ENCODE results near the gene EYS. TPM values are rescaled to one million over a fixed set of nuclear protein-coding genes. Genes with fewer than 3 reads are reported as not detected.
"Not testable (repeated sequence)": the region's sequence is repeated elsewhere in the genome, so short reads cannot be mapped to it uniquely, and the experiment has no call there.

Gene EYS
- total RNA-seq, 1 experiment from 2014 or later: not detected

DNA sequence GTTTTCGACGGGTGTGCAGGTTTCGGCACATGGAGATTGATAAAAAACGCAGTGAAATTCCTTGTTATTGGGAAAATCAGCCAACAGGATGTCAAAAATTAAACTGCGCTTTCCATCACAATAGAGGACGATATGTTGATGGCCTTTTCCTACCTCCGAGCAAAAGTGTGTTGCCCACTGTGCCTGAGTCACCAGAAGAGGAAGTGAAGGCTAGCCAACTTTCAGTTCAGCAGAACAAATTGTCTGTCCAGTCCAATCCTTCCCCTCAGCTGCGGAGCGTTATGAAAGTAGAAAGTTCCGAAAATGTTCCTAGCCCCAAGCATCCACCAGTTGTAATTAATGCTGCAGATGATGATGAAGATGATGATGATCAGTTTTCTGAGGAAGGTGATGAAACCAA, 404.4 kb downstream of the EYS start:
- not testable (repeated sequence) for H3K9me3 ChIP-seq (replicated peaks); H3K36me3 ChIP-seq; H3K27ac ChIP-seq; DNase-seq (ENCODE audit: low read depth in 1 of 2, low spot score in 2 of 2); H3K27me3 ChIP-seq (replicated peaks); H3K4me1 ChIP-seq (replicated peaks); H3K4me3 ChIP-seq

DNA sequence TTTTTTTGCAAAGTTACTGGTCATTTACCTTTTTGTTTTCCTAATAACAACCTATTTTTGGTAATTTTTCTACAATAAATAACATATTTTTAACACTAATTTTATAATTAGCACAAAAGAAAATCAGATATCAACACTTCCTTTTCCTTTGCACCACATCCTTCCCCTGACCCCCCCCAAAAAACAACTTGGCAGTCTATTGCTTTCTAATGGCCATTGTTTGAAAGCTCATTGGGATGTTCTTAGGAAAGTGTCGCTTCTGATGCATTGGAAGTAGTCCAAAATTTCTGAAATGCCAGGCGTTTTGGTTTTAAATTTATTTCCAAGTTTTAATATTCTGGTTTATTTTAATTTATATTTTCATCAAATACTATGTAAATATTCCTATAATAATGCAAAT, 407.8 kb downstream of the EYS start:
- no peak for DNase-seq (ENCODE audit: low read depth in 1 of 2, low spot score in 2 of 2)
- Histone ChIP-seq H3K27me3 (replicated peaks) (no peaks in the 10 kb centered on the region), H3K27ac (no peak overlapping the region), H3K4me3 (no peak overlapping the region), H3K9me3 (replicated peaks) (no peaks in the 10 kb centered on the region), H3K4me1 (replicated peaks) (no peaks in the 10 kb centered on the region), H3K36me3 (no peaks in the 10 kb centered on the region)

DNA sequence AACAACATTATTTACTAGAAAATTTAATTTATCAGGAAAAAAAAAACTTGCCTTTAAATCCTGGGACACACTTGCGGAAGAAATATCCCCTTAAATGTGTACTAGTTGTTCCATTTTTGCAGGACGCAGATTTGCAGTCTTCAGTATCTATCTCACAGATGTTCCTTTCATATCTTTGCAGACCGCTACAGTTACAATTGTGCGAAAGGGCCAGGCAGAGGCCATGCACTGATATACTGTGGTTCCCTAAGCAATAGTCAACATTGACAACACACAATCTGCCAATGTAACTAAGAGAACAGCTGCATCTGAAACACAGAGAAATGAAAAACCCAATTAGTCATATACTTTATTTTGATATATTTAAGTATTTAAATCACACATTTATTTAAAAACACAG, 411.2 kb downstream of the EYS start:
- DNase-seq (ENCODE audit: low read depth in 1 of 2, low spot score in 2 of 2): no peak
- no peaks in the 10 kb centered on the region for H3K36me3 ChIP-seq
- H3K4me3 ChIP-seq: no peak overlapping the region
- H3K27me3 ChIP-seq (replicated peaks): no peaks in the 10 kb centered on the region
- H3K9me3 ChIP-seq (replicated peaks): 0 out of 2 replicates have a peak, but pooled peaks cover 3% of the 10 kb centered on the region
- no peaks in the 10 kb centered on the region for H3K4me1 ChIP-seq (replicated peaks)
- H3K27ac ChIP-seq: no peak overlapping the region

DNA sequence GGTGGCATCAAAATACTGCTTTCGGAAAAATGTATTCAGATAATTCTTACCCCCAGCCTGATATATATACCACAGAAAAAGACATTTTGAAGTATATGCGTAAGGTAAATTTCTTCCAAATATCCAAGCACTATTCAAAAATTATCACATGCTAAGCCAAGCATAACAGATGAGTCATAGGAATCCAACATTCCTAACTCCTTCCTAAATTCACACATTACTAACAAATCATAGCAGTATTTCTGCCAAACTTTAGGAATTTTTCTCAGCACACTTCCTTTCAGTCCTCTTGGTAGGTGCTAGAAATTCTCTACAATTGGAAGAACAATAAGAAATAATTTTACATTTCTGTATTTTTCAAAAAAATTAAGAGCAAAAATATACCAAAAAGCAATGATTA, 417.5 kb downstream of the EYS start:
- Histone ChIP-seq H3K36me3 (no peaks in the 10 kb centered on the region), H3K9me3 (replicated peaks) (0 out of 2 replicates have a peak, but pooled peaks cover 3% of the 10 kb centered on the region), H3K27me3 (replicated peaks) (no peaks in the 10 kb centered on the region), H3K27ac (no peak overlapping the region), H3K4me1 (replicated peaks) (no peaks in the 10 kb centered on the region), H3K4me3 (no peak overlapping the region)
- no peak for DNase-seq (ENCODE audit: low read depth in 1 of 2, low spot score in 2 of 2)

DNA sequence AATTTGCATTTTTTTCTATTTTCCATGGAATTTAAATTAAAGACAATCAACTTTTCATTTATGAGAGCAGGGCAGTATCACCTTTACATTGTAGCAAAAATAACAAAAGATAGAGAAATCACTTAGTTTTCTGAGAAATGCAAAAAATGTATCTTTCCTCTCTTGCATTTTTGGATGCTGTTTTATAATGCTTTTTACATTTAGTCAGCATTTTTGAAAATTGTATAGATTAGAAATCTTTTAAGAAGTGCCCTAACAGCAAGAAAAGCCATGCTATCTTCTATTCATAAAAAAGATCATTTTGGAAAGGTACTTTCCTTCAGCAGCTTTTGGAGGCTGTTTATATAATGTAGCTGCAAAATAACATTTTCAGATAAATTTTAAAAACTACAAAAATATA, 421.8 kb downstream of the EYS start:
- Histone ChIP-seq H3K27ac (no peak overlapping the region), H3K4me3 (no peak overlapping the region), H3K27me3 (replicated peaks) (no peaks in the 10 kb centered on the region), H3K9me3 (replicated peaks) (no peaks in the 10 kb centered on the region), H3K36me3 (no peaks in the 10 kb centered on the region), H3K4me1 (replicated peaks) (no peaks in the 10 kb centered on the region)
- DNase-seq (ENCODE audit: low read depth in 1 of 2, low spot score in 2 of 2): no peak

DNA sequence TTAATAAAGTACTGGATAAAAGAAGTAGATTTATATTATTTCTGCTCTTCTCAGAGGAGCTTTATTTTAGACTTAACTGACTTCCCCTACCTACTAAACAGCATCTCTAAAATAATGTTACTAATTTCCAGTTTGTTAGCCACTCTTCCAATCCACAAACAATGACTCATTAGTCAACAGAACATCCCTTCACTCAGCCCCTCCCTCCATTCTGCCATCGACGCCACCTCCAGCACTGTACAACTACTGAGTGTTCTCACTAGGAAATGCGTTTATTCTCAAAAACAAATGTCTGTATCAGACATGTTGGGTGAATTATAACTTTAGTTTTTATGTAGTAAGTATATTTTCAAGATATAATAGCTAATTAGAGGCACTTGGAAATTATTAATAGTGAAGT, 427.0 kb downstream of the EYS start:
- Histone ChIP-seq H3K9me3 (replicated peaks) (peaks cover 7% of the 10 kb centered on the region; the same call in 1 of the 2 replicates), H3K4me3 (no peak overlapping the region), H3K27me3 (replicated peaks) (no peaks in the 10 kb centered on the region), H3K27ac (no peak overlapping the region), H3K4me1 (replicated peaks) (no peaks in the 10 kb centered on the region), H3K36me3 (no peaks in the 10 kb centered on the region)
- no peak for DNase-seq (ENCODE audit: low read depth in 1 of 2, low spot score in 2 of 2)

DNA sequence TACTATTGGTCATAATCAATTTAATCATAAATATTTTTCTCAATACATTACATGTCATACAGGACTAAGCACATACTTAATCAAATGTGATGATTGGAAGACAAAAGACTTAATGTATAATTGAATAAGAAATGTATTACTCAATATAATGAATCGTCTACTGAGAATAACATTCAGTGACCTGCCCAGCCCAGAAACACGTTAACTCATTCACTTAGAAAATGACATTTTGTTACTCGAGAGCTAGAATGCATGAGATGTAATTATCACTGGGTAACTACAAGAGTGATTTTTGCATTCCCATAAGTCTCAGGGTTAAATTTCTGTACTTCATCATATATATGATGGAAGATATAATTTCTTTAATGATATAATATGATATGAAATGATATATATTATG, 444.8 kb downstream of the EYS start:
- H3K36me3 ChIP-seq: no peaks in the 10 kb centered on the region
- H3K27me3 ChIP-seq (replicated peaks): no peaks in the 10 kb centered on the region
- H3K4me3 ChIP-seq: no peak overlapping the region
- no peak overlapping the region for H3K27ac ChIP-seq
- H3K4me1 ChIP-seq (replicated peaks): no peaks in the 10 kb centered on the region
- no peak for DNase-seq (ENCODE audit: low read depth in 1 of 2, low spot score in 2 of 2)
- peaks cover 2% of the 10 kb centered on the region; the same call in 1 of the 2 replicates for H3K9me3 ChIP-seq (replicated peaks)

DNA sequence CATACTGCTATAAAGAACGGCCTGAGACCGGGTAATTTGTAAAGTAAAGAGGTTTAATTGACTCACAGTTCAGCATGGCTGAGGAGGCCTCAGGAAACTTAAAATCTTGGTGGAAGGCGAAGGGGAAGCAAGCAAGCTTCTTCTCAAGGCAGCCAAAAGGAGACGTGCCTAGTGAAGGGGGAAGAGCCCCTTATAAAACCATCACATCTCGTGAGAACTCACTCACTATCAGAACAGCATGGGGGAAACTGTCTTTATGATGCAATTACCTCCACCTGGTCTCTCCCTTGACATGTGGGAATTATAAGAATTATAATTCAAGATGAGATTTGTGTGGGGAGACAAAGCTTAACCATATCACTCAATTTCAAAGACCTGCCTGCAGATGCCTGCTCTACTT, 447.0 kb downstream of the EYS start:
- no peak overlapping the region for H3K4me3 ChIP-seq
- H3K27me3 ChIP-seq (replicated peaks): no peaks in the 10 kb centered on the region
- DNase-seq (ENCODE audit: low read depth in 1 of 2, low spot score in 2 of 2): no peak
- no peak overlapping the region for H3K27ac ChIP-seq
- no peaks in the 10 kb centered on the region for H3K36me3 ChIP-seq
- H3K9me3 ChIP-seq (replicated peaks): peaks cover 2% of the 10 kb centered on the region; the same call in 1 of the 2 replicates
- no peaks in the 10 kb centered on the region for H3K4me1 ChIP-seq (replicated peaks)

DNA sequence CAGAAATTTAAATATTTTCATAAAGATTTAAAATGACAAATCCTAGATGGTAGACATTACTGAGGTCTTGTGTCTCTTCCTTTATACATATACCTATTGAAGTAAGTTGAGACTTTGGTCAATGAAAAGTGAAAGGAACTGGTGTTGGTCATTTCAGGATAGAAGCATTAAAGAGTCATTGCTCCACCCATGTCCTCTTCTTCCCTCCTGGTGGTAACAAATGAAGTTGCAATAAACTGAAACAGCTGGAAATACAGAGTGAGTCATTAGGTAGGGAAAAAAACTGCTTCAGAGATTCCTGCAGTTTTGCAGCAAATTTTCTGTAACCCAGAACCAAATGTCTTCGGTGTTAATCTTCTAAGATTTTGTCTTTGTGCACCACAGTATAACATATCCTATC, 448.0 kb downstream of the EYS start:
- peaks cover 2% of the 10 kb centered on the region; the same call in 1 of the 2 replicates for H3K9me3 ChIP-seq (replicated peaks)
- no peaks in the 10 kb centered on the region for H3K36me3 ChIP-seq
- no peak overlapping the region for H3K4me3 ChIP-seq
- H3K27me3 ChIP-seq (replicated peaks): no peaks in the 10 kb centered on the region
- DNase-seq (ENCODE audit: low read depth in 1 of 2, low spot score in 2 of 2): no peak
- no peaks in the 10 kb centered on the region for H3K4me1 ChIP-seq (replicated peaks)
- H3K27ac ChIP-seq: no peak overlapping the region

DNA sequence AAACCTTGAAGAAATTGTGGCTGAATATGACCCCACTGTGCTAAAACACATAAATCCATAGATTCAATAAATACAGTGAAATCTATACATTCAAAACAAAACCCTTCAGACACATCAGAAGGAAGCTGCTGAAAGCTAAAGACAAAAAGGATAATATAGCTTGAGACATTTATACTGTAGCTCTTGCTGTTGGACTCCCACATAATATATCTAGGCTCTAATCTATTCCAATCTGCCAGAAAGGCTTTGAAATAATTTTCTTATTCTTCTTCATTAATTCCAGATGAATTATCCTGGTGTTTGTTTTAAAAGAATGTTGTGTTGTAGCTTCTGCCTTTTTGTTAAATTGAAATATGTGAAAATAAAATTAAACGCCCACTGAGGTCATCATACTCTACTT, 454.0 kb downstream of the EYS start:
- no peaks in the 10 kb centered on the region for H3K27me3 ChIP-seq (replicated peaks)
- no peak for DNase-seq (ENCODE audit: low read depth in 1 of 2, low spot score in 2 of 2)
- no peak overlapping the region for H3K4me3 ChIP-seq
- peaks cover 2% of the 10 kb centered on the region; the same call in 1 of the 2 replicates for H3K9me3 ChIP-seq (replicated peaks)
- H3K36me3 ChIP-seq: no peaks in the 10 kb centered on the region
- H3K4me1 ChIP-seq (replicated peaks): no peaks in the 10 kb centered on the region
- H3K27ac ChIP-seq: no peak overlapping the region

DNA sequence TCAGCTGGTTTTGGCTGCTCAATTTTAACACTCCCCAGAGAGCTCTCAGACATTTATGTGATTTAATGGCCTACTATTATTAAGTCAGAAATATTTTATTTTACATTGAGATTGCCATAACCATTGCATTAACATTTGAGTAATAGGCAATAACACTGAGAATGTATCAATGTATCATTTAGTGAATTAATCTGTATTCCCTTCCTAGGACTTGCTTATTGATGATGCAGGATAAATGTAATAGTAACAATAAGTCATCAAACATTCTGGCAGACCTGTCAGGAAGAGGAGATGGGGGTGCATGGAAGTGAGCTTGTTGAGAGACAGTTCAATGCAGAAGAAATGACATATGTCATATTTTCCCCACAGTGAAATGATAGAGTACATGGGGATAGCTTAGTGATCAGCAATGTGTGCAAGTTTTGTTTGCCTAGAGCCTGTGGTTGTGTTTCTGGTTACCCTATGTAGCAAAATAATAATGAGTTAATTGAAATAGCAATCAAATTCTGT, 458.9 kb downstream of the EYS start:
- H3K27ac ChIP-seq: no peak overlapping the region
- H3K4me1 ChIP-seq (replicated peaks): no peaks in the 10 kb centered on the region
- DNase-seq (ENCODE audit: low read depth in 1 of 2, low spot score in 2 of 2): no peak
- no peaks in the 10 kb centered on the region for H3K9me3 ChIP-seq (replicated peaks)
- no peaks in the 10 kb centered on the region for H3K36me3 ChIP-seq
- no peak overlapping the region for H3K4me3 ChIP-seq
- no peaks in the 10 kb centered on the region for H3K27me3 ChIP-seq (replicated peaks)

DNA sequence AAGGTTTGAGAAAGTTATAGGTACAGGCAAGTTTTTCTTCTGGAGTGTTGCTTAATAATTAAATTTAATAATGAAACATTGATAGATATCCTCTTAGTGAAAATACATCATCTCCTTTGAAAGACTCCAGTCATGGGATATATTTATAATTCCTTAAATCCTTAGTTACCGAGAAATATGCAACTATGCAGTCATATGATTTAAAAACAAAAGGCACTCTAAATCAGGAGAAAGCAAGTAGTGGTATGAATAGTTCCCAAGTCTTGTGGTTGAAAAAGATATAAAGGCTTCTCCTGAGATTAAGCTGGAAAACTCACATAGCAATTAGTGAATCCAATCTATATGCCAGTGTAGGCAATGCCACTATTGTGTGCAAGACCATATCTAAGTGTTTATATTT, 475.4 kb downstream of the EYS start:
- DNase-seq (ENCODE audit: low read depth in 1 of 2, low spot score in 2 of 2): no peak
- H3K9me3 ChIP-seq (replicated peaks): no peaks in the 10 kb centered on the region
- H3K27me3 ChIP-seq (replicated peaks): no peaks in the 10 kb centered on the region
- H3K36me3 ChIP-seq: no peaks in the 10 kb centered on the region
- no peak overlapping the region for H3K27ac ChIP-seq
- H3K4me1 ChIP-seq (replicated peaks): no peaks in the 10 kb centered on the region
- no peak overlapping the region for H3K4me3 ChIP-seq

DNA sequence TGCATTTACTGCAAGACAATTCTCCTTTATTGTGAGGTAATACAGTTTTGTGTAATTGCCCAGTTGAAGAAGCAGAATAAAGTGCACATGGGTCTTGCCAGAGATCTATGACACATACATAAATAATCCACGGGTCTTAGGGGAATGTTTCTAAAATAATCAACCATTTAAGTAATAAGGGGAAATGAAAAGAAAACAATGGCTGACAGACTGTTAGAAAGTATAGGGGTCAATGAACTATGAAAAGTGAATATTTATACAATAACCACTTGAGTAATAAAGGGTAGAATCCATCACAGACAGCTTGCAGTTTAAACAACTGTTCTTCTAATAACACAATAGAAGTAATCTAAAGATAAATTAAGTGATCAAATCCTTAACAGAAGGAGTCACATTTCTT, 477.2 kb downstream of the EYS start:
- no peak overlapping the region for H3K4me3 ChIP-seq
- H3K9me3 ChIP-seq (replicated peaks): no peaks in the 10 kb centered on the region
- no peaks in the 10 kb centered on the region for H3K27me3 ChIP-seq (replicated peaks)
- no peak for DNase-seq (ENCODE audit: low read depth in 1 of 2, low spot score in 2 of 2)
- no peaks in the 10 kb centered on the region for H3K4me1 ChIP-seq (replicated peaks)
- H3K36me3 ChIP-seq: no peaks in the 10 kb centered on the region
- no peak overlapping the region for H3K27ac ChIP-seq

DNA sequence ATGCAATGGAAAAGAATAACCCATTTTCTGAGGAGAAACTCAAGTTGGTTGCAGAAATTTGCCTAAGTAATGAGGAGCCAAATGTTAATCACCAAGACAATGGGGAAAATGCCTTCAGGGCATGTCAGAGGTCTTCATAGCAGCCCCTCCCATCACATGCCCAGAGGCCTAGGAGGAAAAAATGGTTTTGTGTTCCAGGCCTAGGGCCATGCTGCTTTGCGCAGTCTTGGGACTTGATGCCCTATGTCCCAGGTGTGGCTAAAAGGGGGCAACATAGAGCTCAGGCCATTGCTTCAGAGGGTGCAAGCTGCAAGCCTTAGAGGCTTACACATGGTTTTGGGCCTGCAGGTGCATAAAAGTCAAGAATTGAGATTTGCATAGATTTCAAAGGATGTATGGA, 485.9 kb downstream of the EYS start:
- H3K4me1 ChIP-seq (replicated peaks): no peaks in the 10 kb centered on the region
- no peak overlapping the region for H3K4me3 ChIP-seq
- no peaks in the 10 kb centered on the region for H3K36me3 ChIP-seq

DNA sequence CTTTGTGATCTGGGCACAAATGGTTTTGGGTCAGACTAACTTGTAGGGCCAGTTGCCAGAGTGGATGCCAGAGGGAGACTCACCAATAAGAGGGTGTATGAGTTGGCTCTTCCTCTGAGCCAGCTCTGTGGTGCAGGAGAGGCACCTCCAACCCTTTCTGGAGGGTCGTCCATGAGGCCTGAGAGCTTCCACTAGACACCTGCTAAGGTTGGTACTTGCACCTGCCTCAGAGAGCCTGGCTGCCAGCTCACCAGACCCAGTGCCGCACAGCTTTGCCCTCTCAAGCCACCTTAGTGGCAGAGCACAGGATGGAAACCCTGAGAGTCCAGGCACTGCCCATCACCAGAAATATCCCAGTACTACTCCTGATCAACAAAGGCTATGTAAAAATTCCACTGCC, 504.3 kb downstream of the EYS start:
- Histone ChIP-seq H3K4me1 (replicated peaks) (no peaks in the 10 kb centered on the region), H3K4me3 (no peak overlapping the region), H3K27me3 (replicated peaks) (no peaks in the 10 kb centered on the region), H3K27ac (no peak overlapping the region), H3K9me3 (replicated peaks) (0 out of 2 replicates have a peak, but pooled peaks cover 2% of the 10 kb centered on the region), H3K36me3 (no peaks in the 10 kb centered on the region)
- no peak for DNase-seq (ENCODE audit: low read depth in 1 of 2, low spot score in 2 of 2)

More for the DNA sequence above, 485.9 kb downstream of the EYS start:
- Histone ChIP-seq H3K27ac (no peak overlapping the region), H3K9me3 (replicated peaks) (peaks cover 3% of the 10 kb centered on the region; the same call in 1 of the 2 replicates), H3K27me3 (replicated peaks) (no peaks in the 10 kb centered on the region)
- DNase-seq (ENCODE audit: low read depth in 1 of 2, low spot score in 2 of 2): no peak

All from SJSA1 (cell line).